ENCODE data around the gene ALG9.

The ALG9 gene

GRCh38 chr11:111770581-111771134 is 100.7 kb downstream of the ALG9 start:
- DNase-seq (ENCODE audit: low spot score) (peak; percentile 31), FAIRE-seq (no peak)

DNA sequence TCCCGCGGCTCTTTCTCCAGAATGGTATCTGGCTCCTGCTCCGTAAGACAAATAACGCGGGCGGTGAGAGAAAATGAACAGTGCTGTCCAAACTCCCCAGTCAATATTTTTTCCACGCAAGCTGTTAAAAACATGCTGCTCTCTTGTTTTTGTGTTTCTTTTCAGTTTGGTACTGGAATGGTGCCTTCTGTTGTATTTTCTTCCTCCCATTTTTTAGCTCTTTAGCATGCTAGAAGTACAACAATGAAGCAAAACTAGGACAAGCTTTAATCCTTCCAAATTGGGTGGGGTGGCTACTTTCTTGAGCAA is 104.6 kb downstream of the ALG9 start:
- DNase-seq (ENCODE audit: low spot score) (peak; percentile 20), FAIRE-seq (no peak)

DNA sequence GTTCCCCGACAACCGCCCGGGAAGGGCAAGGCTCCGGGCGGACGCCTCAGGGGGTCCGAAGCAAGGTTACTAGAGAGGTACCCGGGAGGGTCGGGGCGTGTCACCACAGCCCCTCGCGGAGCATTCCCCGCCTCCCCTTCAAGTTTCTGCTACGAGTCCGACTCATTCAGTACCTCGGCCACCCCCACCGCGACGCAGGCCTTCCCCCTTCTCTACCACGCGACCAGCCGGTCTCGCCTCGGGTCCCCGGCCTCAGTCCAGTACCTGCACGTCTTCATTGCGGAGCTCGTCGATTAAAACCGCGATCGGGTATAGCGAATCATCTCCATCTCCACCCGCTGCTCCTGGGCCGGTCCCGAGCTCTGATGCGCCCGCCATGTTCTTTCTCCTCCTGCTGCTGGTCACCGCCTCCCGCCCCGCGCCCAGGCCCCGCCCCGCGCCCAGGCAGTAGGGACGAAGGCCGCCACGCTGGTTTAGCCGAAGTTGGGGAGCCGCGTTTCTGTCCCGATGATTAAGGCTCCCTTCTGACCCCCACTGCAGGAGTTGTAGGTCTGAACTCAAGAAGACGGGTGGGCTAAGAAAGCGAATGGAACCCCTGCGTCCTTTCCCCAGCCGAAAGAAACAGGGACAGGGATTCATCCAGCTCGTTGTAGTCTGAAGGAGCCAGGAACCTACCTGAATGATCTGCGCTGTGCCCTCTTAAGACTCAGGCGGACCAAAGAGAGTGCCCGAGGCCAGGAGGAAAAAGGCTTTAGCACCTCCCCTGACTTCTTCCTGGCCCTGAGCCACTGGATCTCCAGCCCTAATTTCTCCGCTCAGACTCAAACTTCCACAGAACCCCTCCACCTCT is 105.2 kb downstream of the ALG9 start, which contains the start of gene PPP2R1B:
Gene PPP2R1B, minus strand, starts transcription at position 406 of the 850 bp plus-strand sequence. Its CDS starts 28 bp downstream, at position 378.
- no peak for FAIRE-seq
- peak; percentile 98 for DNase-seq (ENCODE audit: low spot score)

DNA sequence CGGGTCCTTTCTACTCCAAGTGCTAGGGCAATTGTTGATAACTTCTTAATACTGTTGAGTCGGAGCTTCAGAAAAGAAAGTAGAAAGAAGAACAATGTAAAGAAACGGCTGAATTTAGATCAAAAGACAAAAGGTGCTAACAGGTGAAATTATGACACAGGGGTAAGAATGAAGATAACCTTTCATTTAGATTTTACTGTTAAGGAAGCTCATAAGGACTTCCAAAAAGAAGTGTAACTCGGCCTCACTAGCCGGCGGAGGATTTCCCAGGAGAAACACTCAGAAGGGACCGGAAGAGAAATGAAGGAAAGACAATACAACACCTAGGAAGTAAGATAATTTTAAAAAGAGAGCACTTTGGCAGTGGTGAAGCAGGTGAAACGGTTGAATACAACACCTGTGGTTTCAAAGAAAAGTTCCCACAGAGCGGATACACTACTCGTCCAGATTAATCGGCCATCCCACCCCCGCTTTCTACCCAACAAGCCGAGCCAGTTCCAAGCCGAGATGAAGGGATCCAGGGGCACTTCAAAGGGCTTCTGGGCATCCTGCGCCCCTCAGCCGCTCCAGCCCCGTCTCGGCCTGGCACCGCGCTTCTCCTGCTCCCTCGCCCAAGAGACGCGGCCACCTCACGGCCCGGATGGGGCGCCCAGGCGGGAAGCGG is 105.9 kb downstream of the ALG9 start:
- FAIRE-seq = no peak
- DNase-seq (ENCODE audit: low spot score) = no peak

DNA sequence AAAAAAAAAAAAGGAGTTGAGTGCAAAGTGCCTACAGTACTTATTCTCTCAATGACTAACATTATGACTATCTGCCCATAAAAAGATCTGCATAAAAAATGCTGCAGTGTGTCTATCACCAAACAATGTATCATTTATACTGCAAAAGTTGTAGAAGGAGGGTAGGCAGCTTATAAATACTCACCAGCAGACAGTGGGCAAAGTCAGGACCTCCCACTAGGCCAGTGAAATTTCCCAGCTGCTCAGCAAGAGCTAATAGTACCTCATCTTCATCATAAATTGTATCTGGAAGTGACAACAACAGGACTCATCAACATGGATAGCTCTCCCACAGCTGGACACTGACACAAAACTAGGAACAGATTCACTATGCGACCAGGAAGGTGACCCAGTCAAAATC is 106.8 kb downstream of the ALG9 start:
- FAIRE-seq = peak; percentile 20
- DNase-seq (ENCODE audit: low spot score) = no peak

GRCh38 chr11:111762981-111763643 is 108.3 kb downstream of the ALG9 start:
- FAIRE-seq = no peak
- DNase-seq (ENCODE audit: low spot score) = no peak

DNA sequence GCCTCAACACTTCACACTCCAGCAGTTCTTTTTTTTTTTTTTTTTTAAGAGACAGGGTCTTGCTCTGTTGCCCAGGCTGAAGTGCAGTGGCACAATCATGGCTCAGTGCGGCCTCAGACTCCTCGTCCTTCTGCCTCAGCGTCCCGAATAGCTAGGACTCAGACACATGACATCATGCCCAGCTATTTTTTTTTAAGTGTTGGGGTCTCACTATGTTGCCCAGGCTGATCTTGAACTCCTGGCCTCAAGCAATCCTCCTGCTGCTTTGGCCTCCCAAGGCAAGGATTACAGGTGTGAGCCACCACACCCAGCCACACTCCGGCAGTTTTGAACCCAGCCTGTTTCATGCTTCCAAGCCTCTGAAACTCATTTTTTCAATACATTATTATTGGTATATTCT is 108.9 kb downstream of the ALG9 start:
- FAIRE-seq (no peak), DNase-seq (ENCODE audit: low spot score) (no peak)

DNA sequence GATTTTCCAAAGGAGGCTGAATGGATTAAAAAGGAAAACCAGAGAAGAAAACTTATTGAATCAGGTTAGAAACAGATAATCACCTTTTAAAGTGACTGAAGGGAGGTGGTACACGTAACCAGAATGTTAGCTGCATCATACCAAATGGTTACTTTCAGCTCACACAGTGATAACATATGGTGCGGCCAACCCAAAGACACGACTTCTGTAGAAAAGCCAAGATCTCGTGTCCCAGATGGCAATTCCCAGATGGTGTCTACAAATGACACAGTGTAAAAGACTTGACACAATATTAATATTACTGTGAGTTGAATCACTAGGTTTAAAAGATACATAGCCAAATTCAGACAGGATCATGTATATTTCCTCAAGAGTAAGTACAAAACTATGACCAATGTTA is 110.3 kb downstream of the ALG9 start:
- no peak for DNase-seq (ENCODE audit: low spot score)
- FAIRE-seq = no peak

DNA sequence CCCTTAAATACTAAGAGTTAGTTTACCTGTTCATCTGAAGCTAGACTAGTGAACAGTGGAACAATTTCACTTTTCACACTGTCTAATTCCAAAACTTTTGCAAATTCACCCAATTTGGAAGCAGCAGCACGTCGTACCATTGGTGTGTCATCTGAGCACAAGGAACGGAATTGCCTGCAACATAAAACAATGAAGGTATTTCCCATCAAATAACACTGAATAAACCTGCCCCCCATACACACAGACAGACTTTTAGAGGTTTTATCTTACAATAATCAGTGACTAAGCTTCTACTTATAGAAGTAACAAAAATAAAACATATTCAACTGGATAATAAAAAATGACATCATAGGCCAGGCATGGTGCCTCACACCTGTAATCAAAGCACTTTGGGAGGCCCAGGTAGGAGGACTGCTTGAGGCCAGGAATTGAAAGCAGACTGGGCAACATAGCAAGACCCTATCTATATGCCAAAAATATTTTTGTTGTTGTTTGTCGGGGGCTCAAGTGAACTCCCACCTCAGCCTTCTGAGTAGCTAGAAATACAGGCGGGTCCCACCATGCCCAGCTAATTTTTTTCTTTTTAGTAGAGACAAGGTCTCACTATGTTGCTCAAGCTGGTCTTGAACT is 111.5 kb downstream of the ALG9 start:
- FAIRE-seq = no peak
- DNase-seq (ENCODE audit: low spot score) = no peak

GRCh38 chr11:111759376-111759775 is 112.0 kb downstream of the ALG9 start:
- no peak for FAIRE-seq
- no peak for DNase-seq (ENCODE audit: low spot score)

DNA sequence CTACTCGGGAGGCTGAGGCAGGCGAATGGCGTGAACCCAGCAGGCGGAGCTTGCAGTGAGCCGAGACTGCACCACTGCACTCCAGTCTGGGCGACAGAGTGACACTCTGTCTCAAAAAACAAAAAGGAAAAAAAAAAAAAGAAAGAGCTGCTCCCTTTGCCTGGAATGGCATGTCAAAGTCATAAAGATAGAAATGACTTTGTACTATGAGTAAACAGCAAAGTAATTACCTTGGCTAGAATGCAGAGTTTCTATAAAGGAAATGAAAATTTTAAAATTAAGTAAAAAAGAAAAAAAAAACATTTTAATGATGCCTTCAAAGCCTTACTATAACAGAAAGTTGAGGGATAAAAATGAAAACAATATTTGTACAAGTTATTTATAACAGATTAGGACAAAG is 115.3 kb downstream of the ALG9 start:
- no peak for FAIRE-seq

GRCh38 chr11:111749646-111750045 is 121.7 kb downstream of the ALG9 start:
- peak; percentile 56 for FAIRE-seq
- no peak for DNase-seq (ENCODE audit: low spot score)

More for the DNA sequence above, 115.3 kb downstream of the ALG9 start:
- DNase-seq (ENCODE audit: low spot score) = no peak

- DNase-seq (ENCODE audit: low spot score) (no peak), FAIRE-seq (no peak)
Observed at GRCh38 chr11:111748035-111748804, 123.2 kb downstream of the ALG9 start.

DNA sequence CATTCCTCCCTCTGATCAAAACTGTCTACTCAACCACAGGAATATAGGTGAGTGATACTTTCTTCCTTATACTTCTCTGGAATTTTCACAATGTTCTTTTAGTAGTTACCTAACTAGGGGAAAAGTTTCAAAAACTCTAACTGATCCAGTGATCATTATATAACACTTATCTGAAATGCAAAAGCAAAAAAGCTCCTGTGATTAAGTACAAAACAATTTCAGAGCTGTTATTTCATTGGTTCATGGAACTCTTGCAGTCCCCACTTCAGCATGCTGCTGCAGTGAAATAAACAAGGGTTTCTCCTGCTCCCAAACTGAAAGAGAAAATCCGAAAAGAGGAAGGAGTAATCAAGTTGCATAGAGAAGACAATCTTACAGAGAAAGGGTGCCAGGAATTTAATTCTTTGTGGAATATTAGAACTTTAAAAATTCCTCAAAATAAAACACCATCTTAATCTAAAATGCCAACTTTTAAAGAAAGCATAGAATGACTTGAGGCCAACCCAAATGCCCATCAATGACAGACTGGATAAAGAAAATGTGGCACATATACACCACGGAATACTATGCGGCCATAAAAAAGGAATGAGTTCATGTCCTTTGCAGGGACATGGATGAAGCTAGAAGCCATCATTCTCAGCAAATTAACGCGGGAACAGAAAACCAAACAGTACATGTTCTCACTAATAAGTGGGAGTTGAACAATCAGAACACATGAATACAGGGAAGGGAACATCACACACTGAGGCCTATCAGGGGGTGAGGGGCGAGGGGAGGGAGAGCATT is 125.5 kb downstream of the ALG9 start:
- FAIRE-seq = no peak
- no peak for DNase-seq (ENCODE audit: low spot score)

- no peak for DNase-seq (ENCODE audit: low spot score)
- FAIRE-seq = no peak
Observed at GRCh38 chr11:111743700-111744099, 127.7 kb downstream of the ALG9 start.

- FAIRE-seq (no peak), DNase-seq (ENCODE audit: low spot score) (no peak)
Observed at GRCh38 chr11:111741751-111742150, 129.6 kb downstream of the ALG9 start.

DNA sequence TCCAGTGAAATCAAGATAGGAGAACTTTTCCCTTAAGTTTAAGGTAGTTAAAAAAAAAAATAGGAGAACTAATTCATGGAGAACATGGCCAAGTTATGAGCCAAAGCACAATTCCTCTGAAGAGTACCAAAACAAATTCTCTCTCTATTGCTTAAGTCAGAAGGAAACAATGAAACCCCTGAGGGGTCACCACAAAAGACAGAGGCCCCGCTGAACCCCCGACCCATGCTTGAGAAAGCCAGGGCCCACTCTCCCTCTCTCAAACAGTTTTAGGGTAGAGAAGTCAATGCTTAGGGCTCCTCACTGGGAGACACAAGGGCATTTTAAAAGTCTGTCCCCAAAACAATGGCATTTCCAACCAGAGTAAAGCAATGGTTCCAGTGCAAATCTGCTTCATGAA is 132.1 kb downstream of the ALG9 start:
- DNase-seq (ENCODE audit: low spot score) = no peak
- no peak for FAIRE-seq

- DNase-seq (ENCODE audit: low spot score) (no peak), FAIRE-seq (peak; percentile 52)
Observed at GRCh38 chr11:111737444-111738210, 133.8 kb downstream of the ALG9 start.

Measured in urothelium cell line (cell line).